Esophagus (tissue), 2 donors: ENCODE results near the gene LRIG1. TPM values are rescaled to one million over a fixed set of nuclear protein-coding genes. Genes with fewer than 3 reads are reported as not detected.

Source experiments
- H3K27ac ChIP-seq, 2 donors: one replicate each; pipeline ENCODE4 v1.5.1; 2013; ENCODE audit warnings: low read depth in 2 of 2, mild to moderate bottlenecking in 2 of 2, inconsistent platforms in 1 of 2, low read length in 1 of 2, moderate library complexity in 1 of 2
- H3K27me3 ChIP-seq, 2 donors: one replicate each; pipeline ENCODE4 v1.6.1; 2013; ENCODE audit warnings: low read length in 2 of 2, control low read depth in 1 of 2, mild to moderate bottlenecking in 1 of 2; ENCODE audit not compliant: insufficient read depth in 2 of 2, control insufficient read depth in 1 of 2
- H3K36me3 ChIP-seq, 2 donors: one replicate each; pipeline ENCODE4 v1.6.1; 2013; ENCODE audit warnings: low read length in 1 of 2; ENCODE audit not compliant: control insufficient read depth in 2 of 2, insufficient read depth in 2 of 2
- H3K4me1 ChIP-seq, 2 donors: one replicate each; pipeline ENCODE4 v1.6.1; 2013; ENCODE audit warnings: low read length in 1 of 2; ENCODE audit not compliant: control insufficient read depth in 2 of 2, insufficient read depth in 2 of 2
- H3K4me3 ChIP-seq, 2 donors: one replicate each; pipeline ENCODE4 v1.5.1; 2013; ENCODE audit warnings: low read length in 2 of 2, mild to moderate bottlenecking in 2 of 2, low read depth in 1 of 2, moderate library complexity in 1 of 2
- H3K9me3 ChIP-seq, 2 donors: one replicate each; pipeline ENCODE4 v1.6.1; 2013; ENCODE audit warnings: mild to moderate bottlenecking in 2 of 2, low read depth in 1 of 2, low read length in 1 of 2, moderate library complexity in 1 of 2; ENCODE audit not compliant: control insufficient read depth in 2 of 2, insufficient read depth in 1 of 2
- WGBS, 2 donors: extraction: QIAGEN DNeasy Blood & Tissue Kit; methylation state at CpG; one replicate each; pipeline ENCODE4 v1.1.7; 2013; 5-methylcytosine and 5-hydroxymethylcytosine counted together
- polyA plus RNA-seq, 2 donors: library from polyadenylated mRNA; stranded (reverse); fragments of 200-250 nt; gene quantifications; one replicate each; pipeline ENCODE4 v1.2.3, GENCODE V29; 2013
- donor health status: healthy with polysubstance abuse.
- donor health status: Bipolar disorder and iron deficiency.

LRIG1 gene
- polyA plus RNA-seq, 2 donors, result 6.2 to 11.0 TPM

GRCh38 chr3:66532160-66532587 is 31.4 kb upstream of the LRIG1 start:
- no peak overlapping the region for H3K4me3 ChIP-seq
- no peaks in the 10 kb centered on the region for H3K9me3 ChIP-seq
- no peaks in the 10 kb centered on the region for H3K4me1 ChIP-seq
- H3K27me3 ChIP-seq, result no peaks in the 10 kb centered on the region
- H3K27ac ChIP-seq, result no peak overlapping the region
- H3K36me3 ChIP-seq, result no peaks in the 10 kb centered on the region
- 70 to 78% methylated on average over 1 of the region's 1 CpG for WGBS, 2 donors

DNA sequence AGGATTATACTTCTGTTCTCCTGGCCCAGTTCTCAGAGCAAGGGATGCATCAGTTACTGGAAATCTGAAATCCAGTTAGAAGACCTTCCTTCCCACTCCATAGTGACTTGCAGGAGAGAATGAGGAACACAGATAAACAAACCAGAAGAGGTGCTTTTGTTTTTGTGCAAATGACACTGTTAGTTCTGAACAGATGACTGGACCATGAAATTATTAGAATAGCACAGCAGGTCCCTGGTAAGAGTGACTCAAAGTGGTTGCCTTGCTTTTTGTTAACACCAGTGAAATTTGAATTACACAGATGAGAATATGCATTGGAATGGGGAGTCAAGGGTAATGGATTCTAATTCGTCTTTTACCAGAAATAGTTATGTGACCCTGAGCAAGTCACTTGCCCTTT is 30.4 kb upstream of the LRIG1 start:
- Histone ChIP-seq H3K27me3 (no peaks in the 10 kb centered on the region), H3K36me3 (no peaks in the 10 kb centered on the region), H3K9me3 (no peaks in the 10 kb centered on the region), H3K4me3 (no peak overlapping the region), H3K27ac (no peak overlapping the region), H3K4me1 (no peaks in the 10 kb centered on the region)
- WGBS, 2 donors, result 89 to 91% methylated on average over 1 of the region's 1 CpG

DNA sequence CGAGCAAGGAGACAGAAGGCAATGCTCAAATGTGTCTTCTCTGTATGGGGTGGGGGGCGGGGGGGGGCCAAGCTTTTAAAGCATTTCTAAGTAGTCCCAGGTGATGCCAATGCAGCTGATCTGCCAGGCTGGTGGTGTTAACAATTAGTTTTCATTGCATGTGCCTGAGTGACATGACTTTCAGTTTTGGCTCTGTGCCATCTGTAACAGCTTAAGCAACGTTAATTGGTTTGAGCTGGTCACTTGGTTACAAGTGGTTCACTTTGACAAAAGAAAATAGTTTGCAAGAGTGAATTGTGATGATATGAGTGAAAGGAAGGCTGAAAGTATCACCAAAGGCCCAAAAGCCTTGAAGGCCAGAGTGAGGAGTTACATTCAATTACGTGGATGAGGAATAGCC is 26.4 kb upstream of the LRIG1 start:
- H3K4me1 ChIP-seq, result no peaks in the 10 kb centered on the region
- no peaks in the 10 kb centered on the region for H3K27me3 ChIP-seq
- WGBS, 2 donors, result 73% methylated on average over 4 of the region's 4 CpGs
- no peaks in the 10 kb centered on the region for H3K36me3 ChIP-seq
- H3K9me3 ChIP-seq, result no peaks in the 10 kb centered on the region
- H3K27ac ChIP-seq, result no peak overlapping the region
- no peak overlapping the region for H3K4me3 ChIP-seq

DNA sequence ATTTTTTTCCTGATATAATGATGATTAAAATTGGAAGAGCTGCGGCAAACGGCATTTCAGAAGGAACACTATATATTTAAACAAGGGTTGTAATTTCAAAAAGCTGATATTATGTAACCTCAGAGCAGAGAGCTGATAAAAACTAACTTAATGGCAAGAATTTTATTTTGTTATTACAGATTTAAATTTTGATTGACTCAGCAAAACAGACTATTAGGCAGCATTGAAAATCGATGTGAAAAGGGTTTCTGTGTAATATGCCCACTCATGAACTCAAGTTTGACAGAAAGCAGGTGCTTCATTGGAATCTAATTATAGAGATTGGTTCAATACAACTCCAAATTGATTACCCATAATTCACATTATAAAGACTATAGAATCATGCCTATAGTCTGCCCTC is 24.9 kb upstream of the LRIG1 start:
- Histone ChIP-seq H3K36me3 (no peaks in the 10 kb centered on the region), H3K27ac (no peak overlapping the region), H3K27me3 (no peaks in the 10 kb centered on the region), H3K4me1 (no peaks in the 10 kb centered on the region), H3K9me3 (no peaks in the 10 kb centered on the region), H3K4me3 (no peak overlapping the region)
- WGBS, 2 donors, result 90 to 94% methylated on average over 3 of the region's 3 CpGs

DNA sequence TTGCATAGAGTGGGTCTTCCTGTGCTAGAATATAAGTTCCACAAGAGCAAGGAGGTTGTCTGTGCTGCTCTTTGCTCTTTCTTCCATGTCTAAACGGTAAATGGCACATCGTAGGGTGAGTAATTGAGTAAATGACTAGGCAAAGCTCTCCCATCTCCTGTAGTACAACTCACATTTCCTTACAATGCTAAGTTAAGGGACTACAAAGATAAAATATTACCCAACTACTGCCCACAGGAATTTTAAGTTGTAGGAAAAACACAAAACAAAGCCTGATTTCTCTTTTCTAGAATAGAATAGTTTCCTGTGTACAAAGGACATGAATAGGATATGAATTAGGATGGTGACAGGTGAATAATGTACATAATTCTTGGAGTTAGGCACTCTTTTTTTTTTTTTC is 19.9 kb upstream of the LRIG1 start:
- Histone ChIP-seq H3K4me3 (no peak overlapping the region), H3K27me3 (no peaks in the 10 kb centered on the region), H3K4me1 (no peaks in the 10 kb centered on the region), H3K9me3 (no peaks in the 10 kb centered on the region), H3K36me3 (no peaks in the 10 kb centered on the region), H3K27ac (no peak overlapping the region)
- WGBS, 2 donors, result 76 to 83% methylated on average over 2 of the region's 2 CpGs

GRCh38 chr3:66518644-66519043 is 17.8 kb upstream of the LRIG1 start:
- H3K27me3 ChIP-seq, result no peaks in the 10 kb centered on the region
- H3K36me3 ChIP-seq, result no peaks in the 10 kb centered on the region
- H3K4me3 ChIP-seq, result no peak overlapping the region
- no peaks in the 10 kb centered on the region for H3K4me1 ChIP-seq
- H3K9me3 ChIP-seq, result no peaks in the 10 kb centered on the region
- H3K27ac ChIP-seq, result no peak overlapping the region
- WGBS, 2 donors, result 82 to 84% methylated on average over 4 of the region's 4 CpGs

DNA sequence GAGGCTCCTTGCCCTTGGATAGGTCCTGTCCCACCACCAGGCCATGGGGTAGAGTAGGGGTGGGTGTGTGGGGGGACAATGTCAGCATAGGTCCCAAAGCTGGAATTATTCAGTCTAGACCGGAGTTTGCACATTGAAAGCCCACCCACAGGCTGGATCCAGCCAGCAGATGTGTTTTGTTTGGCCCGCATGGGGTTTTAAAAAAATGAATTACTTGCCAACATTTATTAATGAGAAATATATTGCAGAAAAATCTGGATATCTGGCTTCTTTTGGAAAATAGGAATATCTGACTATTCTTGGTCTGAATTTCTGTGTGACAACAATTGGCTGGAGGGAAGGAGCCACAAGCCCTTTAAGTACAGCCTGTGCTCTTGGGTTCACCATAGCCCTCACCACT is 17.3 kb upstream of the LRIG1 start:
- WGBS, 2 donors, result 75 to 89% methylated on average over 2 of the region's 2 CpGs
- Histone ChIP-seq H3K36me3 (no peaks in the 10 kb centered on the region), H3K9me3 (no peaks in the 10 kb centered on the region), H3K27me3 (no peaks in the 10 kb centered on the region), H3K4me1 (no peaks in the 10 kb centered on the region), H3K27ac (no peak overlapping the region), H3K4me3 (no peak overlapping the region)

- Histone ChIP-seq H3K9me3 (no peaks in the 10 kb centered on the region), H3K4me1 (no peaks in the 10 kb centered on the region), H3K36me3 (no peaks in the 10 kb centered on the region), H3K27me3 (no peaks in the 10 kb centered on the region), H3K4me3 (no peak overlapping the region), H3K27ac (no peak overlapping the region)
- WGBS, 2 donors, result 53 to 59% methylated on average over 2 of the region's 2 CpGs
Observed at GRCh38 chr3:66517241-66517640, 16.4 kb upstream of the LRIG1 start.

GRCh38 chr3:66508461-66508860 is 7.6 kb upstream of the LRIG1 start:
- Histone ChIP-seq H3K36me3 (no peaks in the 10 kb centered on the region), H3K9me3 (no peaks in the 10 kb centered on the region), H3K27ac (no peak overlapping the region), H3K4me1 (no peaks in the 10 kb centered on the region), H3K4me3 (no peak overlapping the region), H3K27me3 (no peaks in the 10 kb centered on the region)
- 76 to 80% methylated on average over 7 of the region's 7 CpGs for WGBS, 2 donors

DNA sequence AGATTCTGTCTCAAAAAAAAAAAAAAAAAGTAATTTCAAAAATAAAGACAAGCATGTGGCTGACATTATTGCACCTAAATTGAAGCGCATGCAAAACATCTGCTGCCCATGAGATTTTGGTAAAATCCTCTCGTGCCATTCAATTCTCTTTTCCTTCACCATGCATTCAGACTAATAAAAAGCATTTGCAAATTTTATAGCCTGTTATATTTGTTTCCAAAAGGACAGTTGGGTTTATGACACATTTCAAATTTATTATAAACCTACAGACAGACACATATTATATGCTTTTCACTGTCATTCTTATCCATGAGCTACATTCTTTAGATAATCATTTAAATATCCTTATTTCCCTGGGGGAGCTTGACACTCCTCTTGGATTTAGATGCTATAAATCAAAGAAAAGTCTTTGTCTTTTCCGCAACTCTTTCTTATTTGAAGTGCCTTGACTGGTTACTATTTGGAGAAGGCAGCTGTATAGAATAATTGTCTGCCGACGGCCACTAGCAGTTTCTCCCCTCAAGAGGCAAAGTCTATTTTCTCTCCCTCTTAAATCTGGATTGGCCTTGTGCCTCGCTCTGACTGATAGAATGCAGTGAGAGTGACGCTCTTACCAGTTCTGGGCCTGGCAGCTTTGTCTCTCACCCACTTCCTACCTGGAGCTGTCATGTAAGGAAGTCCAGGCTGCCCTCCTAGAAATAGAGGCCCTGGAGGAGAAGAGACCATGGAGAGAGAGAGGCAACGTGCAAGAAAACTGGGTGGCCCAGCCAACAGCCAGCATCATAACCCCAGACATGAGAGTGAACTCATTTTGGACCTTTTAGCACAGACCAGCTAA is 6.8 kb upstream of the LRIG1 start:
- Histone ChIP-seq H3K27ac (no peak overlapping the region), H3K4me3 (no peak overlapping the region), H3K36me3 (no peaks in the 10 kb centered on the region), H3K9me3 (no peaks in the 10 kb centered on the region), H3K27me3 (no peaks in the 10 kb centered on the region), H3K4me1 (no peaks in the 10 kb centered on the region)
- 83 to 88% methylated on average over 8 of the region's 8 CpGs for WGBS, 2 donors
